A673 (cell line): ENCODE results near the gene ATP8A1.

Experiments used
- CTCF ChIP-seq: fragments of 300-800, 200-600 bp; sonication (generic); conservative IDR thresholded peaks from 2 replicates; pipeline ENCODE4 v1.5.1; 2017; ENCODE audit warnings: low read depth, mild to moderate bottlenecking, antibody characterized with exemption, low read length, moderate library complexity, mixed read lengths
- EZH2 ChIP-seq: fragments of 200-600 bp; sonication (generic); IDR thresholded peaks from 2 replicates; pipeline ENCODE4 v1.6.1; 2017; ENCODE audit warnings: borderline replicate concordance, low read depth, mild to moderate bottlenecking, mixed read lengths, antibody characterized with exemption, low read length; ENCODE audit not compliant: poor library complexity, severe bottlenecking

- TF ChIP-seq CTCF (no peak), EZH2 (no peak)
Observed at GRCh38 chr4:42671431-42672194, 14.7 kb upstream of the ATP8A1 start.
